GOT3 (cell line): ENCODE results near the gene SEC16A.

Experiments used
- DNase-seq: peaks from one replicate; lab custom pipeline; 2025; ENCODE audit warnings: mixed read lengths; lab: John Stamatoyannopoulos, UW

The SEC16A gene

GRCh38 chr9:136463578-136463977 is 19.3 kb downstream of the SEC16A start:
- DNase-seq = no peak

GRCh38 chr9:136462664-136463063 is 20.2 kb downstream of the SEC16A start:
- no peak for DNase-seq

DNA sequence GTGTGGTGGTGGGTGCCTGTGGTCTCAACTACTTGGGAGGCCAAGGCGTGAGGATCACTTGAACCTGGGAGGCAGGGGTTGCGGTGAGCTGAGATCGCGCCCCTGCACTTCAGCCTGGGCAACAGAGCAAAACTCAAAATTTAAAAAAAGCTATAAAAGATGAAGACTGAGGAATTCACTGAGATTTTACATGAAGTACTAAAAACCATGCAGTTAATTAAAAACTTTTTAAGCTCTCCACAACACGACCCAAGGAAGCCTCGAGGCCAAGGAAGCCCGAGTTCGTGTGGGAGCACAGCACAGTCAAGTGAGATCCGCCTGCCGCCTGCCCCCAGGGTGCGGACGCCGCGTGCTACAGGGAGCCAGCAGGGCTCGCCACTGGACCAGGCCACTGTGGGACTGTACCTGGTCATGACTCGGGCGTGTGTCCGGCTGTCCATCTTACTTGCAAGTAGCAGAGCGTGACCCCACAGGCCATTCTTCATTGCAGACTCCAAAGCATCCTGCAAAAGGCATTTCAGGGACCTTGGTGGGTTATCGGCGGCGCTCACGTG is 22.0 kb downstream of the SEC16A start:
- no peak for DNase-seq

- no peak for DNase-seq
Observed at GRCh38 chr9:136459425-136459824, 23.4 kb downstream of the SEC16A start.

GRCh38 chr9:136457326-136457725 is 25.5 kb downstream of the SEC16A start:
- DNase-seq = no peak

DNA sequence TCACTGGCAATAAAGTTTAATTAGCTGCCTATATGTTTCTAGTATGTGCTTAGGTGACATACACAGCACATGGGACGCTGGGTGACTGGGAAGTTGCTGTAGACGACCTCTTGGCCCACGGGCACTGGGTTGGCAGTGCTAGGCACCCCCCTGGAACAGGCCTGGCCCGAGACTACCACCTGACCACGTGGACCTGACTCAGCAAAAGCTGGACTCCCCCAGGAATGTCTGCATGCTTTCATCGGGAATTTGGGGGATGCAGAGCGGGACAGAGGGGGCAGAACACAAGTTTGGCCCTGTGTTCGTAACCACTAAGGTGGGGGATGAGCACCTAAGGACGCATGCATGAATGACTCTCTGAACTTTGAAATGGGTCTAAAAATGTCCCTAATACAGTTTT is 26.6 kb downstream of the SEC16A start:
- DNase-seq = no peak

GRCh38 chr9:136455043-136456002 is 27.5 kb downstream of the SEC16A start:
- no peak for DNase-seq

DNA sequence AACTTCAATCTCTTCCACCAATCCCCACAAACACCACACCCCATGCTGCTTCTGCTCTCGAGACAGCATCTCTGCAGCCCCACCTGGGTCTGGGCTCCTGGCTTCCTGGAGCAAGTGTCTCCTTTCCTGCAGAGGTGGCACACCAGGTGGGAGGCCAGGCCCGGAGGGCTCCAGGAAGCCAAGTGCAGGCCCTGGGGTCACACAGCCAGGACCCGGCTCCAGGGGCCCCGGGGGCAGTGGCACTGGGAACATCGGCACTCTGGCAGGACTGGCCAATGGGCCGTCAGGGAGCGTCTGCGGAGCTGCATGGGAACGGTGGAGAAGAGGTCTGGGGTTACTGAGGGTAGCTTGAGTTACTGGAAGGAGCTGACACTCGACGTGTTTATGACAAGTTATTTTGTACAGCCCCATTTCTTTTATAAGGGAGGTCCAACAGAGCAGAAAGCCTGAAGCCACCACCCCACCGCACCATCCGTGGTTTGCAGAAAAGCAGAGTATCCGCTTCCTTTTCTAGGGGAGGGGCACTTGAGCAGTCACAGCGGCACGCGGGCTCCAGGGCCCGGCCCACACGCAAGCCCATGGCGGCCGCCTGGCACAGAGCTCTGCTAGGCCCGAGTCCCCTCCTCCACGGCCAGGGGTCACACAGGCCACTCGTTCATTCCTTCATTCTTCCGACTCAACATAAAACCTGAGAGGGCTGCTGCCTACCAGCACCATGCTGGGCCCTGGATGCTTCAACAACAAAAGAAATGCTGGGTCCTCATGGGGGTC is 28.6 kb downstream of the SEC16A start:
- DNase-seq = no peak

DNA sequence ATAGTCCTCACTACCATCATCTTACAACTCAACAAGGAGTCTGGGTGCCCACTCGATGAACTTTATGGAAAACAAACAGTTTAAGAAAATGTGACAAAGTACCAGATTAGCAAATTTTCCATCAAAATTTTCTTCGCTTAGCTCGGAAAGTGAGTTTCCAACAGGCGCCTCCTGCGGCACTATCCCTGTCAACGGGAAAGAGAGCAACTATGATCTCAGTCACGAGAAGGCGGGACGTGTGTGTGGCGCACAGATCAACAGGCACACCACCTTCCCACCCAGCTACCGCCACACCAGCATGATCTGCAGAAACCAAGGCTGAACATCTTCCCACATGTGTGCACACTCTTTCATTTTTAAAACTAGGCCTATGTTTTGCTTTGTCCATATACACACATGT is 29.5 kb downstream of the SEC16A start:
- no peak for DNase-seq

DNA sequence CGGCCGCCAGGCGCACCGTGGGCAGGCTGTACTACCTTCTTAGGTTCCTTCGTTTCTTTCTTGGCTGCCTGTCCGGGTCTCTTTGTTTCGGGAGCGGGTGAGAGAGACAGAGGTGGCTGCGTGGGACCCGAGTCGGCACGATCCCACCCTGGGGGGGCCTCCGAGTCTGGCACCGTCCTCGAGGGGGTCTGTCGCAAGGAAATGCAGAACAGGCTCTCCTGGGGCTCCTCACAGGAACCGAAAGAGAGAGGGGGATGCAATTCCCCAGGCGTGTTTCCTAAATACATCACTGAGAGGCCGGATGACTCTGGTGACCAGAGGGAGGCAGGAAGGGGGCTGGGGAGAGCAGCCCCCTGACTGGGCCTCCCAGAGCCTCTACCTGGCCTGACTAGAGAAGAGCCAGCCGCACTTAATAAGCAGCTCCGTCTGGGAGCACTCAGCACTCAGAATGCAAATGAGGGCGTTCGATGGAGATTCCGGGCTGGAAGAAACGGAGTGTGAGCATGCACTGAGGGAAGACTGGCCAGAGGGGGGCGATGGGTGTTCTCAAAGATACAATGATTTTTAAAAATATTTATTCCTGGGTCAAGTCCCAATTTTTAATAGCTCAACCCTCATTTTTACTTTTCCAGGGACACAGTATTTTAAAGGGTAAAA is 31.5 kb downstream of the SEC16A start:
- no peak for DNase-seq

GRCh38 chr9:136448655-136449054 is 34.2 kb downstream of the SEC16A start:
- no peak for DNase-seq

GRCh38 chr9:136447173-136447778 is 35.6 kb downstream of the SEC16A start:
- no peak for DNase-seq

- DNase-seq = no peak
Observed at GRCh38 chr9:136445799-136446198, 37.0 kb downstream of the SEC16A start.

GRCh38 chr9:136444102-136444501 is 38.7 kb downstream of the SEC16A start:
- no peak for DNase-seq

- DNase-seq = no peak
Observed at GRCh38 chr9:136443687-136444086, 39.2 kb downstream of the SEC16A start.

DNA sequence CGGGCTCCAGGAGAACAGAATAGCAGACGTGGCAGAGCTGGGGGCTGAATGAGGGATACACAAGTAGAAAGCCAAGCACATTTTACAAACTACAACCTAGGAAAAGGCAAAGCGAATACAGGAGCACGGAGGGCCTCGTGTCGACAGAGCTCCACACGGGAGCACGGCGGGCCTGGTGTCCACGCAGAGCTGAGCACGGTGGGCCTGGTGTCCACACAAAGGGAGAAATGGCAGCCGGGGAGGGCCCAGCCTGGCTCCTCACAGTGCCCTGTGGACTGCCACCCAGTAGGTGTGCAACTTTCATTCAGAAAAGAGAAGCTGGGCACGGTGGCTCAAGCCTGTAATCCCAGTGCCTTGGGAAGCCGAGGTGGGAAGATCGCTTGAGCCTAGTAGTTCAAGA is 39.8 kb downstream of the SEC16A start:
- DNase-seq = no peak

GRCh38 chr9:136442265-136442664 is 40.6 kb downstream of the SEC16A start:
- DNase-seq = no peak

DNA sequence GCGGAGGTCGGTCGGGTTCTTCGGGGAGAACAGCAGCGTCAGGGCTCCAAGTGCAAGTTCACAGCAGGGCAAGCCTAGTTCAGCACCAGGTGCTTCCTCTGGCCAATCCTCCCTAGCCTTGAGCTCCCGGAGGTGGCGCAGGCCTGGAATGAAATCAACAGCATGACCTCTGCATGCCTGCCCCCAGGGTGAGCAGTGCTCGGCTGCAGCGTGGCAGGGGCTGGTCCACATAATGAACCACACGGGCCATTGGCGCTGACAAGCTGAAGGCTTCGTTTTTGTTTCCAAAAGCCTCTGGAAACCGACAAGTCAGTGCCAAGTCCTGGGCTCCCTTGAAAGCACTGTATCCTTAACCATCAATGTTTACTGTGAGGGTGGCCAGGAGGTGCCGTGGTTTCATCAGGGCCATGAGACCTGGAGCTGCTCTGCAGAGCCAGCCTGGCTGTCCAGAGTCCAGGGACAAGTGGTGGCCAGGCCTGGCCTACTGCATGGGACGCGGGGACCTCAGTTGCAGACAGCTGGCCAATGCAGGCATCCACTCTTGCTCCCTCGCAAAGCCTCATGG is 41.1 kb downstream of the SEC16A start:
- DNase-seq = no peak

DNA sequence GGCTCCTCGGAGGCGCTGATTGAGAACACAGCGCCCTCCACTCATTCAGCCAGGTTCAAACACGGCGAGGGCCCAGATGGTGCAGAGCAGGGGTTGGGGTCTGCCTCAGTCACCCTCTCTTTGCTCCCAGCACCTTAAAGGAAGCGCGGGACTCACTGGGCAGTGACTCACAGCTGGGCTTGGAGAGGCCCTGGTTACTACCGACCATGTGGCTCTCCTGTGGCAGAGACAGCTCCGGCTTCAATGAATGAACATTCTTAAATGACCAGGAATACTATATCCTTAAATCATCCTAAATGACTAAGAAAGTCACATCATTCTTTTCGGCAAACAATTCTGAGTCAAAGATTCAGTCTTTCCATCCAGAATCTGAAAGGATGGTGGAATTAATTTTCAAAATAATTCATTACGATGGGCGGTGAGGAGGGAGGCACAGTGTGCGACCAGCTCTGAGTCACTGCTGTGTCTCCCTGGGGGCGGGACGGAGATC is 41.6 kb downstream of the SEC16A start:
- no peak for DNase-seq

DNA sequence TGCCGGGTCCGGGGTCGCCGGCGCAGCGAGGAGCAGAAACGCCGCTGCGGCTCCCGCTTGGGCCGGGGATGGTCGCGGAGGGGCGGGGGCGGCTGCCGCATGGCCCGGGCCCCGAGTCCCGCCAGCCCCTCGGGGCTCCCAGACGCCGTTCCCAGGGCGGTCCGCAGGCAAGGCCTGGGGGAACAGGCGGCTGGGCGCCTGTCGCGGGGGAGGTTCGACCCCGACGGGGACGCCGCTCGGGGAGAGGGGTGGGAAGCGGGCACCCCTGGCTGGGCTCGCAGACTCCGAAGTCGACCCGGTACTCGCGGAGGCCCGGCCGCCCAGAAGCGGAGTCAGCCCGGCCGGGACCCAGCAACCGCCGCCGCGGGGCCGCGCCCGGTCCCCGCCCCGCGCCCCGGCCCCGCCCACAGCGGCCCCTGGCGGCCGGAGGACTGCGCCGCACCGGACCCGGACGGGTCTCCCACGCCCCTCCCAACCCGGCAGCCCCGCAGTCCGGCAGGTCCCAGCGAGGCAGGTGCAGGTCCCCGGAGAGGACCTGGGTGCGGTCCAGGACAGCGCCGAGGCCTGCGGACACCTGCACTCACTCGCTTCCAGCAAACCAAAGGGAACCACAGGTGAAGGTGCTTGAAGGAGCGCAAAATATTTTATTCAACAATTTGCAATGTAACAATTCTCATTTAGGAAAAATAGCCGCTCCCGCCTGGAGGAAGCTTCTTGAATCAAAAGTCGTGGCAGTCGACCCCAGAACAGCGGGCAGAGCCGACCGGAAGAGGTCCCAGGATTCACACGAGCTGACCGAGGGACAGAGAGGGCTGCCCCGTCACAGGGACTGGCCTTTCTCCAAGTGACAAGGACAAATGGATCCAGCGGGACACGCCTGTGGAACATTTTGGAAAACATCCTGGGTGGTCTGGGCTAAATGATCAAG is 43.1 kb downstream of the SEC16A start, which contains the start of gene INPP5E:
INPP5E (minus strand) TSS at position 365 of the 928 bp plus-strand sequence. CDS start 426 bp downstream, outside the sequence.
- peak; percentile 51 for DNase-seq
